NCI-H2029 treated with DMSO at 0.1 percent for 48 hours (cell line): ENCODE data around the gene VAV2.

Source experiments
- DNase-seq: peaks from one replicate; lab custom pipeline; 2025; lab: John Stamatoyannopoulos, UW

Gene VAV2

DNA sequence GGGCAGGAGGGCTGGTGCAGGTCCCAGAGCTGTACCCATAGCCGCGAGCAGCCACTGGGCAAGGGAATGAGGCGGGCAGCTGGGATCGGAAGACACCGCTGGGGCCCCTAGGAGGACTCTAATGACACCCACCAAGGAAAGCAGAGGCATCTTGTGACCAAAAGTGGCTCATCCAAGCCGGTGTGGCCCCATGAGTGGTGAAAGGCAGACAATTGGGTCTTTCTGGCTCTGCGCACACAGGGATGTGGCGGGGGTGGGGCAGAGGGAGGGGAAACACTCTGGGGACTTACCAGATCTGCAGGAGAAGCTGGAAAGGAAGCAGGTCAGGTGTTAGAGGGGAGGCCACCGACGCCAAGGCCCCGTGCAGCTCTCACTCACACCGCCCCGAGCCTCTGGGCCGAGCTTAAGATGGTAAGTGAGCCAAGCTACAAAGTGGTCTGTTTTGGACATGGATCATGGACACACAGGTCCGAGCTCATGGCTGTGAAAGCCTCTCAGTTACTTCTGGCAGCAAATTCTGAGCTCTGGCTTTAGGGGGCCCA is 211.6 kb downstream of the VAV2 start:
- no peak for DNase-seq

GRCh38 chr9:133779516-133780403 is 212.4 kb downstream of the VAV2 start:
- DNase-seq, result no peak

DNA sequence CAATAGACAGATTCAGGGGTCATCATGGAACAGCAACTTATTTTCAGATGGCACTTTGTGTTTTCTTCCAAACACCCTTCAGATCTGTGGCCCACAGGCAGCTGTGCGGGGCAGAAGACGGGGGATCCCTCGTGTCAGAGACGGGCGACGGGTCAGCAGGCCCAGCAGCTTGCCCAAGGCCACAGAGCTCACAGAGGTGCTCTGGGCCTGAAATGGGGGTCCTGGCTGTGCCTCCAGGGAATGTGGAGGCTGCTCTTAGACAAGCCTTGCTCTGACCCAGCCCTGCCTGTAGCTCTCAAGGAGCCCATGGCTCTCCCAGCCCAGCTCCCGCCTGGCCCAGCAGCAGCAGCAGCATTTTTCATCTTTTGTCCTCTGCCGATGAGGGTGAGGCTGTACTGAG is 213.0 kb downstream of the VAV2 start:
- no peak for DNase-seq

DNA sequence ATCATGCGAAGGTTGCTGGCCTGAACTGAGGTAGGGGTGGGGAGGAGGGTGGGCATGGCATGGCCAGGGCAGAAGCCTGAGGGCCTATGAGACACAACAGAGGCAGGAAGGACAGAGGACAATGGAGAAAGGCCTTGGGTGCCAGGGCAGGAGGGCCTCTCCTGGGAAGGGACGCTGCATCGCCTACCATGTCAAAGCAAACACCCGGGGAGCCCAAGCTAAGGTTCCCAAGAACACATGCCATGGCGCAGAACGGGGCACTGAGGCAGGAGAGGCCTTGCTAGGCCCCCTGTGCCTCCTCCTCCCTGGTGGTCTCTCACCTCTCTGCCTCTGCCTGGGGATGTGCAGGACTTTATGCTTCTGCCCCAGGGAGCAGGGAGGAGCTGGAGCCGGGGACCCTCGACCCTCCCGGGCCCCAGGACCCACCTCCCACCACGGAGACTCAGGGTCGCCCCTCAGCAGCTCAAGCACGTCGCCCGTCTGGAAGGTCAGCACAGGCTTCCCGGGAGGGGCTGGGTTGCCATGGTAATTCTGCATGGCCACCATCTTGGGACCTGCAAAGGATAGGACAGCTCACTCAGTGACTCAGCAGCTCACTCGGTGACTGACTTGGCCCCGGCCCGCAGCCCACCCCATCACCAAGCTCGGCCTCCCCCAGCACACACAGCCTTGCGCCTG is 213.6 kb downstream of the VAV2 start:
- no peak for DNase-seq

GRCh38 chr9:133777871-133778270 is 214.3 kb downstream of the VAV2 start:
- DNase-seq, result no peak

DNA sequence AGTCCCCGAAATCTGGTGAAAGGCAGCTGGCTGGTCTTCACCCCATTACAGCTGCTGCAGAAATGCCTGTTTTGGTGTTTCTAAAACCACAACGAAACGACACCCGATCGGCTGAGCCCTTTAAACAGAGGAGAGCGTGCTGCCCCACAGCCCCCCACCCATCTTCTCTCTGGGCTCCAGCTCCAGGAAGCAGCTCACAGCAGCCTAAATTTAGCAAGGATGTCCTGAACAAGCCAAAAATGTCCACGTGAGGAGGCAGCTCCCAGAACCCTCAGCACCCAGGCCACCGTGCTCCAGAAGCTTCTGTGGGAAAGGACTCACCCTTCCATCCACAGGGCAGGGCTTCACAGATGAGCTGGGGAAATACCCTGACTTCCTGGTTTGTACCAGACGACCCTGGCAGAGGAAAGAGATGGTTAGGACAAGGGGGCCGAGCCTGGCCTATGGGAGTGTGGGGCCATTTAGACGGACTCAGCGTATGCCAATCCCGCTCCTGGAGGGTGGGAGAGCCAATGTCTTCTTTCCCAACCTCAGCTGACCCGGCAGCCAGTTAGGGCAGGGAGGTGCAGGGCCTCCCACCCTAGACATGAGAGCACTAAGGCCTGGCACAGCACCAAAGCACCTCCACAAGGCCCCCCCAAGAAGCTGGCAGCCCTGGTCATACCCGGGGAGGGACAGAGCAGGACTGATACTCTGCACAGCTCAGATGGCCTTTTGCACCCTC is 214.9 kb downstream of the VAV2 start:
- DNase-seq, result no peak

- DNase-seq, result no peak
These were observed 215.9 kb downstream of the VAV2 start for GRCh38 chr9:133775951-133776905.

DNA sequence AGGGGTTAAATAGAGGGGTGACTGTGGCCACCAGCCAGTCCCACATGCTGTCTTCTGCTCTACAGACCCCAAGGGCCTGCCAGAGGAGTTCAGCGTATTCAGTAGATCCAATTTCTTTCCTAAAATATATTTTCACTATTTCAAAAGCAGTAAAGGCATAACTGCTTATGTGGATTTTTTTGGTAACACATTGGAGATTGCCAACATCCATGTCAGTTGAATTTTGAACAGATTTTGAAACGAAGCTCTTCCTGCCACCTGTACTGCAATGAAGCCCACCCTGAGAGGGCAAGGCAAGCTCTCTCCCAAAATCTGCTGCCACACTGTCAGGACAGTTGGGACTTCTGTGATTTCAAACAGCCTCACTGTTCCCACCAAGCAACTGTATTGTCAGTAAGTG is 216.8 kb downstream of the VAV2 start:
- no peak for DNase-seq

- DNase-seq, result no peak
These were observed 217.3 kb downstream of the VAV2 start for GRCh38 chr9:133774799-133775198.

DNA sequence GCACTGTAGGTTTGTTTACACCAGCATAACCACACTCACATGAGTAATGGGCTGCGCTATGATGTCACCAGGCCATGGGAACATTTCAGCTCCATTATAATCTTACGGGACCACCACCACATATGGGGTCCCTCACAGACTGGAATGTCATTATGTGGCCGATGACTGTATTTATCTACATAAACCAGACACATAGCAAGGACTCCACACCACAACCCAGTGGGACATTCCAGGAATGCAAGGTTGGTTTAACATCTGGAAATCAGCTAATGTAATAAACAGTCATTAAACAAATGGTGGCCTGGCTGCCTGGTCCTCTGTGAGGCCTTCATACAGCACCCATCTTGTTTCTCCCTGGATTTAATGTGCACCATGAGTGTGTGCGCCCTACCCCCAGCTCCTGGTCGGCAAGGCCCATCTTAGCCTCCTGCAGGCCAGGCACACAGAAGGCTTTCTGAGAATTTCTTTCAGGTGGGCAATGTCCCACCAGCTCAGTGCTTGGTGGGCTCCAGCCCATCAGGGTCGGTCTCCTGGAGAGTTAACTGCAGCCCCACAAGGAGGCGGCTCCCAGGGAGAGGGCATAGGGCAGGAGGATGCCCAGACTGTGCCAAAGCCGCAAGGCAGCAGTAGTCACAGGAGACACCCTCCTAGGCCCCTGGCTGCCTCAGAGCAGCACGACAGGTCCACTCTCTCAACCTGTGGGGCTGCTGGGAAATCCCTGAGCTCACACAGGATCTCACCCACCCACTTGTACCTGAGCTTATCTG is 218.1 kb downstream of the VAV2 start:
- no peak for DNase-seq

GRCh38 chr9:133772581-133772980 is 219.5 kb downstream of the VAV2 start:
- DNase-seq, result no peak

- no peak for DNase-seq
These were observed 220.3 kb downstream of the VAV2 start for GRCh38 chr9:133771486-133772482.

- no peak for DNase-seq
These were observed 221.9 kb downstream of the VAV2 start for GRCh38 chr9:133770076-133770777.

- DNase-seq, result no peak
These were observed 222.5 kb downstream of the VAV2 start for GRCh38 chr9:133769511-133770075.

GRCh38 chr9:133768859-133769510 is 223.1 kb downstream of the VAV2 start:
- DNase-seq, result no peak

- no peak for DNase-seq
These were observed 223.7 kb downstream of the VAV2 start for GRCh38 chr9:133768371-133768858.

DNA sequence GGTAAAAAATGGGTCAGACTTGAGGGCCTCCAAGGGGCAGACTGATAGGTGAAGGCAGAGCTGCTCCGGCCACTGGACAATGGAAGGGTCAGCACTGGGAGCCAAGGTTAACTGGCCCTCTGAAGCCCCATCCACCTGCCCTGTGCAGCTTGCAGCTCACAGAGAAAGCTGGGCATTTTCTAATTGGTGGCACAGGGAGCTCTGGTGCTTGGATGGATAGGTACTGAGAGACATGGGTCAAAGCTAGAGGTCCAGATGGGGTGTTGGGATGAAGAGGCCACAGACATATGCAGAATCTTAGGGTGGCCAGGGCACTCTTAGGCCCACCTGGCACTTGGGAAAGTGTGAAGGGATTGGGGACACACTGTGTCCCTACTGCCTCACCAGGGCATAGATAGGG is 224.5 kb downstream of the VAV2 start:
- no peak for DNase-seq

GRCh38 chr9:133767008-133767407 is 225.1 kb downstream of the VAV2 start:
- DNase-seq, result no peak
